ENCODE results near the gene SYT12. TPM values are rescaled to one million over a fixed set of nuclear protein-coding genes. Genes with fewer than 3 reads are reported as not detected.

Gene SYT12
- total RNA-seq, 4 donors from 2014 or later: 0.13 TPM; not detected in 3

DNA sequence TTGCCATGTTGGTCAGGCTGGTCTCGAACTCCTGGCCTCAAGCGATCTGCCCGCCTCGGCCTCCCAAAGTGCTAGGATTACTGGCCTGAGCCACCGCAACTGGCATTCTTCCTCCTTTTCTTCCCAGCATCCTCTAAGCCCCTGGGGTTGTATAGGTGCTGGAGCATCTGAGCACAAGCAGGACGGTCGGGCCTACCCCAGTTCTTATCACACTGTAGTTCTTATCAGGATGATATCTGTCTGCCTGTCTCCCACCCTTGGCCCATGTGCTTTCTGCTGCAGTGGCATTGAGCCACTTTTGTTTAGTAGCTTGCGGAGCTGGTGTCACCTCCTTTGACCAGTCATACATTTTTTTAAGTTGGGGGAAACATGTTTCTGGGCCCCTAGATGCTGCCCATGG is 35.6 kb downstream of the SYT12 start:
- Histone ChIP-seq H3K36me3 (no peaks in the 10 kb centered on the region), H3K27ac (replicated peaks in 1 of 4) (no peak overlapping the region), H3K9me3 (no peaks in the 10 kb centered on the region), H3K27me3 (no peaks in the 10 kb centered on the region), H3K4me1 (peaks cover 22 to 28% (median 27%) of the 10 kb centered on the region in 4 donors), H3K4me3 (no peak overlapping the region)
- DNase-seq (ENCODE audit: extremely low spot score): no peak
- intact Hi-C loops (cut with DNase I): no loop called here
- TF ChIP-seq EP300 (IDR thresholded peaks at IDR 0.05) (no peak), POLR2AphosphoS5 (IDR thresholded peaks at IDR 0.05) (no peak), POLR2A (IDR thresholded peaks at IDR 0.05; ENCODE audit: low read depth) (no peak), CTCF (IDR thresholded peaks at IDR 0.05) (no peak)
- 88% methylated on average over 8 of the region's 8 CpGs for WGBS

DNA sequence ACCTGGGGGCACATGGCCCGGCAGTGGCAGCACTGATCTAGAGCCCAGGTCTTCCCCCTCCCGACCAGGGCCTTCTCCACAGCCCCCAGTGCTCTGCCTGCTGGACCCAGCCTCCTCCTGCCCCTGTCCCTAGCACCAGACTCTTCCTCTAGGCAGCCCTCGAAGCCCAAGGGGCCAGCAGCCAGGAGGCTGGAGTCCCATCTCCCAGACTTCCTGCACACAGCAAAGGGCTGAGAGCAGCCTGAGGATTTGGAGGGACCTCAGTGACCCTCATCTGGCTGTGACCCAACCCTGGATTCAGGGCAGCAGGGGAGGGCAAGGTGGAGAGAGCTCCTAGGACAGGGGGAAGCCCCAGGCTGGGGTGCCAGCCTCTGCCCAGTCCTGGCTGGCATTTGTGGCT is 36.7 kb downstream of the SYT12 start:
- intact Hi-C loops (cut with DNase I): no loop called here
- no peak for DNase-seq (ENCODE audit: extremely low spot score)
- no peaks in the 10 kb centered on the region for H3K36me3 ChIP-seq
- no peak for TF ChIP-seq EP300 (IDR thresholded peaks at IDR 0.05)
- TF ChIP-seq POLR2AphosphoS5 (IDR thresholded peaks at IDR 0.05): no peak
- no peak for TF ChIP-seq CTCF (IDR thresholded peaks at IDR 0.05)
- no peak for TF ChIP-seq POLR2A (IDR thresholded peaks at IDR 0.05; ENCODE audit: low read depth)
- H3K27me3 ChIP-seq: no peaks in the 10 kb centered on the region
- H3K27ac ChIP-seq (replicated peaks in 1 of 4): no peak overlapping the region
- H3K4me1 ChIP-seq: peaks cover 22 to 28% (median 27%) of the 10 kb centered on the region in 4 donors
- 79% methylated on average over 3 of the region's 3 CpGs for WGBS
- no peaks in the 10 kb centered on the region for H3K9me3 ChIP-seq
- H3K4me3 ChIP-seq: no peak overlapping the region

DNA sequence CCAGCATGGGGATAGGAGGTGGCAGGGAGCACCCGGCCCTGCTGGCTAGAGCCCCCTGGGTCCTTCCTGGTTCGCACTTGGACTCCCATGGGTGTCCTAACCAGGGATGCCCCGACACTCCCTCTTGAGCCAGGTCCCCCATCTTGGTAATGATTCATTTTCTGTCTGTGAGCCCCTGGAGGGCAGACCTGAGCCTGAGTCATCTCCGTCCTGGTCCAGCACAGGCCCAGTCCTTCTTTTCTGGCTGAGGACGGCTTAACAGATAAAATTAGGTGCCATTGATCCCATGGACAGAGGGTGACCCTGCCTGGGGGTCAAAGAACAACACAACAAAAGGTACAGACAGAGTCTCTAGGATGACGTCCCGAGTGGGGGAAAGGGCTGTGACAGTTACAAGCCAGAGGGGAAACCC is 37.2 kb downstream of the SYT12 start:
- no peak overlapping the region for H3K4me3 ChIP-seq
- no peak for DNase-seq (ENCODE audit: extremely low spot score)
- intact Hi-C loops (cut with DNase I): no loop called here
- no peaks in the 10 kb centered on the region for H3K36me3 ChIP-seq
- H3K4me1 ChIP-seq: peaks cover 23 to 28% (median 27%) of the 10 kb centered on the region in 4 donors
- H3K27me3 ChIP-seq: no peaks in the 10 kb centered on the region
- H3K9me3 ChIP-seq: no peaks in the 10 kb centered on the region
- TF ChIP-seq EP300 (IDR thresholded peaks at IDR 0.05): no peak
- no peak for TF ChIP-seq POLR2AphosphoS5 (IDR thresholded peaks at IDR 0.05)
- no peak for TF ChIP-seq CTCF (IDR thresholded peaks at IDR 0.05)
- no peak for TF ChIP-seq POLR2A (IDR thresholded peaks at IDR 0.05; ENCODE audit: low read depth)
- 98% methylated on average over 6 of the region's 7 CpGs for WGBS
- H3K27ac ChIP-seq (replicated peaks in 1 of 4): no peak overlapping the region

DNA sequence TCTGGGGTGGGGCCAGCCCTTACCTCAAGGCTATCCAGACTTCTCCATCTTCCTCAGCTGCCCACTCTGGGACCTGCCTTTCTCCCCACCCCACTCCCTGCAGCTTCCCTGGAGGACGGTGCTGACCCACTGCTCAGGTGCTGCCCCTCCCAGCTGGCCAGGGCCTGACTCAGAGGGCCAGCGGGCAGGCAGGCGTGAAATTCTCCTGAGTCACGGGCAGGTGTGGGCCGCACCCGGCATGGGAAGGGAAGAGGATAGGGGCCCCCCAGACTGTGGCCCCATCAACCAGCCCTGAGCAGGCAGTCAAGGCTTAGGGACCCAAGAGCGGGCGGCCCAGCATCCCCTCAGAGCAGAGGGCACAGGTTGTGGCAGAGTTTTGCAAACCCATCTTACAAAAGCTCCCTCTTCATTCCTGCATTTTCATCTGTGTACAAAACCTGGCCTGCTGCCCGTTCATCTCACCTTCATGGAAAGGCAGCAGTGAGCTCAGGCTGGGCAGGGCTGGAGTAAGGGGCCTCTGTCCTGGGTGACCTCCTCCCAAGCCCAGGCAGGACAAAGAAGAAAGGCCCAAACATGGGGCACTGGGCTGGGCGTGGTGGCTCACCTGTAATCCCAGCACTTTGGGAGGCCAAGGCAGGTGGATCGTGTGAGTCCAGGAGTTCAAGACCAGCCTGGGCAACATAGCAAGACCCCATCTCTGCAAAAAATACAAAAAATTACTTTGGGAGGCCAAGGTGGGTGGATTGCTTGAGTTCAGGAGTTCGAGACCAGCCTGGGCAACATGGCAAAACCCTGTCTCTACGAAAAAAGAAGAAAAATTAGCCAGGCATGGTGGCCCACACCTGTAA is 39.8 kb downstream of the SYT12 start:
- no peak overlapping the region for H3K27ac ChIP-seq (replicated peaks in 1 of 4)
- H3K4me3 ChIP-seq: no peak overlapping the region
- H3K36me3 ChIP-seq: peaks cover 0 to 9% (median 0%) of the 10 kb centered on the region in 4 donors
- no peak for DNase-seq (ENCODE audit: extremely low spot score)
- peaks cover 0 to 6% (median 2%) of the 10 kb centered on the region in 4 donors for H3K4me1 ChIP-seq
- no peaks in the 10 kb centered on the region for H3K27me3 ChIP-seq
- TF ChIP-seq POLR2A (IDR thresholded peaks at IDR 0.05; ENCODE audit: low read depth) (no peak), EP300 (IDR thresholded peaks at IDR 0.05) (no peak), POLR2AphosphoS5 (IDR thresholded peaks at IDR 0.05) (no peak), CTCF (IDR thresholded peaks at IDR 0.05) (no peak)
- no peaks in the 10 kb centered on the region for H3K9me3 ChIP-seq
- intact Hi-C loops (cut with DNase I): no loop called here
- 89% methylated on average over 12 of the region's 13 CpGs for WGBS
